Measurements from ENCODE around the gene ENO1. TPM values are rescaled to one million over a fixed set of nuclear protein-coding genes. Genes with fewer than 3 reads are reported as not detected.
"Not testable (repeated sequence)": the region's sequence is repeated elsewhere in the genome, so short reads cannot be mapped to it uniquely, and the experiment has no call there.

ENO1 gene
- total and polyA plus RNA-seq, 10 of the 15 experiments (the other 5 are each of a cell fraction or from before 2014, with no cell fraction given): 1,850 to 4,219 (median 2,331) TPM

- H2AFZ ChIP-seq (ENCODE audit: control insufficient read depth, low read depth, low read length): no peak overlapping the region
- H3K4me3 ChIP-seq: no peak overlapping the region
- DNase-seq (ENCODE audit: low read depth, low spot score) (no peak), ATAC-seq (no peak), FAIRE-seq (no peak)
- BruUV-seq (replicated peaks): no TSS peak
- CTCF ChIA-PET: interaction anchor here (0.7 to 4.6 kb wide), 8 partner anchors 8 to 260 kb away, joined by 3 to 27 read pairs (median 4); no protein-coding TSS in a partner anchor
- no peak for TF ChIP-seq MTA3 (IDR thresholded peaks at IDR 0.05; ENCODE audit: borderline replicate concordance, low read length)
- TF ChIP-seq ZNF622 (IDR thresholded peaks at IDR 0.05): no peak
- TF ChIP-seq EZH2 (IDR thresholded peaks at IDR 0.05; ENCODE audit: borderline replicate concordance, control insufficient read depth, low read depth, low read length): no peak
- no peak for TF ChIP-seq TCF3 (IDR thresholded peaks at IDR 0.05; ENCODE audit: borderline replicate concordance, insufficient read depth, low read depth, low read length)
- no peak for TF ChIP-seq NKRF (conservative IDR thresholded peaks at IDR 0.05)
- TF ChIP-seq RCOR1 (conservative IDR thresholded peaks at IDR 0.05; ENCODE audit: low read depth, low read length): no peak
- POLR2A ChIA-PET: interaction anchor here (0.7 to 1.8 kb wide), 3 partner anchors 28 to 93 kb away, joined by 3 to 4 read pairs (median 3); no protein-coding TSS in a partner anchor
- H3K79me2 ChIP-seq (ENCODE audit: control insufficient read depth, insufficient read depth, low read length): peaks cover 14% of the 10 kb centered on the region
- H3K9me3 ChIP-seq (replicated peaks; ENCODE audit: control insufficient read depth, insufficient read depth, low read length): no peaks in the 10 kb centered on the region
- no peaks in the 10 kb centered on the region for H3K4me1 ChIP-seq (ENCODE audit: control insufficient read depth, insufficient read depth, low read length)
- H3K9ac ChIP-seq (ENCODE audit: control insufficient read depth, insufficient read depth, low read length): no peak overlapping the region
- SMC1A ChIA-PET (ENCODE audit: uncharacterized antibody, unreplicated experiment): interaction anchor here (0.6 to 2.1 kb wide), 6 partner anchors 10 to 260 kb away, joined by 3 to 8 read pairs (median 3); no protein-coding TSS in a partner anchor
- RAD21 ChIA-PET (ENCODE audit: unreplicated experiment): interaction anchor here (1.4 kb wide), 1 partner anchor 28 kb away, joined by 4 read pairs; no protein-coding TSS in a partner anchor
- H4K20me1 ChIP-seq (ENCODE audit: control insufficient read depth, insufficient read depth): no peaks in the 10 kb centered on the region
- no peak overlapping the region for H3K27ac ChIP-seq (ENCODE audit: control insufficient read depth, insufficient read depth)
- intact Hi-C loops (cut with micrococcal nuclease; ENCODE audit: unreplicated experiment) (no loop called here), in situ Hi-C loops (cut with MboI) (no loop called here)
- no peaks in the 10 kb centered on the region for H3K27me3 ChIP-seq (replicated peaks in 1 of 2; ENCODE audit: control insufficient read depth in 2 of 2, insufficient read depth in 2 of 2, low read length in 1 of 2)
- WGBS (ENCODE audit: insufficient coverage, insufficient replicate concordance, low lambda C conversion rate, missing lambda C conversion rate): 0% methylated on average over 2 of the region's 2 CpGs
- no peak overlapping the region for H3K4me2 ChIP-seq (ENCODE audit: control insufficient read depth, insufficient read depth)
- H3K36me3 ChIP-seq (ENCODE audit: control insufficient read depth in 2 of 2, insufficient read depth in 2 of 2, low read length in 1 of 2): no peaks in the 10 kb centered on the region
Measured at GRCh38 chr1:8821084-8821483, 57.4 kb downstream of the ENO1 start.

- DNase-seq (ENCODE audit: low read depth, low spot score); H3K9me3 ChIP-seq (replicated peaks; ENCODE audit: control insufficient read depth, insufficient read depth, low read length); in situ Hi-C loops (cut with MboI); H4K20me1 ChIP-seq (ENCODE audit: control insufficient read depth, insufficient read depth); H3K36me3 ChIP-seq (ENCODE audit: control insufficient read depth in 2 of 2, insufficient read depth in 2 of 2, low read length in 1 of 2); H2AFZ ChIP-seq (ENCODE audit: control insufficient read depth, low read depth, low read length); H3K4me2 ChIP-seq (ENCODE audit: control insufficient read depth, insufficient read depth); H3K4me3 ChIP-seq; H3K9ac ChIP-seq (ENCODE audit: control insufficient read depth, insufficient read depth, low read length); BruUV-seq (replicated peaks); ATAC-seq; H3K4me1 ChIP-seq (ENCODE audit: control insufficient read depth, insufficient read depth, low read length); H3K27me3 ChIP-seq (replicated peaks in 1 of 2; ENCODE audit: control insufficient read depth in 2 of 2, insufficient read depth in 2 of 2, low read length in 1 of 2); FAIRE-seq; H3K27ac ChIP-seq (ENCODE audit: control insufficient read depth, insufficient read depth); SMC1A ChIA-PET (ENCODE audit: uncharacterized antibody, unreplicated experiment): not testable (repeated sequence)
- intact Hi-C loops (cut with micrococcal nuclease; ENCODE audit: unreplicated experiment): loop anchor here (5.0 kb wide), 1 partner anchor 56 kb away; no protein-coding TSS in a partner anchor
- peaks cover 37% of the 10 kb centered on the region for H3K79me2 ChIP-seq (ENCODE audit: control insufficient read depth, insufficient read depth, low read length)
- RAD21 ChIA-PET (ENCODE audit: unreplicated experiment): interaction anchor here (0.7 kb wide), 1 partner anchor 66 kb away, joined by 4 read pairs; no protein-coding TSS in a partner anchor
- WGBS (ENCODE audit: insufficient coverage, insufficient replicate concordance, low lambda C conversion rate, missing lambda C conversion rate): 93% methylated on average over 10 of the region's 13 CpGs
- CTCF ChIA-PET: interaction anchor here (4.6 kb wide), 1 partner anchor 30 kb away, joined by 27 read pairs; no protein-coding TSS in a partner anchor
- POLR2A ChIA-PET: interaction anchor here (0.5 to 0.7 kb wide), 2 partner anchors 313 to 346 kb away, joined by 3 read pairs; no protein-coding TSS in a partner anchor
Measured at GRCh38 chr1:8818789-8819188, 59.7 kb downstream of the ENO1 start.

Measured in GM12878 (cell line).